Measurements from ENCODE around the gene NCK2.

DNA sequence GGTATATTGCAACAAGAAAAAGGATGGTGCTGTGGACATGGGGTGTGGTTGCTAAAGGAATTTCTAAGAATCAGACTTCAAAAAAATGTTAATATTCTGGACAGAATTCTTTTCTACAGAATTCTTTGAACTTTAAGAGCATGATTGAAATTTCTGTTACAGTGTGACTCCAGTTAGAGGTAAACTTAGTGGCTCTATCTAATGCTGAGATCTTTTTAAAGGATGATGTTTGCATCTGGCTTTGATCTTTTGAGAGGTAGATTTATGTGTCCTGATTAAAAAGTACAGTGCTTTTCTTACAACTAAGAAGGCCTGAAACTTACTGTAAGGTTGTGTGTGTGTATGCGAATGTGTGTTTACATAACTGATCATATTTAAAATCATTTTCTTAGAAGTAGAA is 25.4 kb downstream of the NCK2 start:
- TF ChIP-seq, protein P1, sequence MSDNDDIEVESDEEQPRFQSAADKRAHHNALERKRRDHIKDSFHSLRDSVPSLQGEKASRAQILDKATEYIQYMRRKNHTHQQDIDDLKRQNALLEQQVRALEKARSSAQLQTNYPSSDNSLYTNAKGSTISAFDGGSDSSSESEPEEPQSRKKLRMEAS (CRISPR knock-in tag; IDR thresholded peaks at IDR 0.05): no peak
- no peak for TF ChIP-seq TEAD1 (CRISPR knock-in tag; IDR thresholded peaks at IDR 0.05)
- TF ChIP-seq, protein P2, sequence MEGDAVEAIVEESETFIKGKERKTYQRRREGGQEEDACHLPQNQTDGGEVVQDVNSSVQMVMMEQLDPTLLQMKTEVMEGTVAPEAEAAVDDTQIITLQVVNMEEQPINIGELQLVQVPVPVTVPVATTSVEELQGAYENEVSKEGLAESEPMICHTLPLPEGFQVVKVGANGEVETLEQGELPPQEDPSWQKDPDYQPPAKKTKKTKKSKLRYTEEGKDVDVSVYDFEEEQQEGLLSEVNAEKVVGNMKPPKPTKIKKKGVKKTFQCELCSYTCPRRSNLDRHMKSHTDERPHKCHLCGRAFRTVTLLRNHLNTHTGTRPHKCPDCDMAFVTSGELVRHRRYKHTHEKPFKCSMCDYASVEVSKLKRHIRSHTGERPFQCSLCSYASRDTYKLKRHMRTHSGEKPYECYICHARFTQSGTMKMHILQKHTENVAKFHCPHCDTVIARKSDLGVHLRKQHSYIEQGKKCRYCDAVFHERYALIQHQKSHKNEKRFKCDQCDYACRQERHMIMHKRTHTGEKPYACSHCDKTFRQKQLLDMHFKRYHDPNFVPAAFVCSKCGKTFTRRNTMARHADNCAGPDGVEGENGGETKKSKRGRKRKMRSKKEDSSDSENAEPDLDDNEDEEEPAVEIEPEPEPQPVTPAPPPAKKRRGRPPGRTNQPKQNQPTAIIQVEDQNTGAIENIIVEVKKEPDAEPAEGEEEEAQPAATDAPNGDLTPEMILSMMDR (IDR thresholded peaks at IDR 0.05): no peak

All from WTC11 (cell line).